ENCODE measurements around the gene MICAL2.

MICAL2 gene

GRCh38 chr11:12182676-12183541 is 72.5 kb downstream of the MICAL2 start:
- Histone ChIP-seq H3K4me3 (ENCODE audit: low read depth in 1 of 5, low read length in 5 of 5) (no peak overlapping the region), H3K27ac (ENCODE audit: low read depth, low read length) (no peak overlapping the region), H3K9ac (ENCODE audit: low read length in 5 of 5) (no peak overlapping the region), H3K36me3 (ENCODE audit: control insufficient read depth in 5 of 5, insufficient read depth in 5 of 5, low read length in 5 of 5) (no peaks in the 10 kb centered on the region), H3K27me3 (ENCODE audit: control insufficient read depth in 5 of 5, insufficient read depth in 4 of 5, low read length in 5 of 5) (no peaks in the 10 kb centered on the region), H3K9me3 (ENCODE audit: control insufficient read depth in 5 of 5, low read length in 5 of 5) (no peaks in the 10 kb centered on the region), H3K4me1 (ENCODE audit: control insufficient read depth in 5 of 5, insufficient read depth in 5 of 5, low read length in 5 of 5) (peaks cover 0 to 16% (median 7%) of the 10 kb centered on the region in 5 donors)

- H3K9me3 ChIP-seq (ENCODE audit: control insufficient read depth in 5 of 5, low read length in 5 of 5): no peaks in the 10 kb centered on the region
- H3K36me3 ChIP-seq (ENCODE audit: control insufficient read depth in 5 of 5, insufficient read depth in 5 of 5, low read length in 5 of 5): peaks cover 0 to 2% (median 0%) of the 10 kb centered on the region in 5 donors
- H3K4me3 ChIP-seq (ENCODE audit: low read depth in 1 of 5, low read length in 5 of 5): no peak overlapping the region
- peaks cover 0 to 16% (median 7%) of the 10 kb centered on the region in 5 donors for H3K4me1 ChIP-seq (ENCODE audit: control insufficient read depth in 5 of 5, insufficient read depth in 5 of 5, low read length in 5 of 5)
- H3K27me3 ChIP-seq (ENCODE audit: control insufficient read depth in 5 of 5, insufficient read depth in 4 of 5, low read length in 5 of 5): no peaks in the 10 kb centered on the region
- no peak overlapping the region for H3K27ac ChIP-seq (ENCODE audit: low read depth, low read length)
- H3K9ac ChIP-seq (ENCODE audit: low read length in 5 of 5): no peak overlapping the region
Observed at GRCh38 chr11:12183827-12184620, 73.6 kb downstream of the MICAL2 start.

- no peak overlapping the region for H3K9ac ChIP-seq (ENCODE audit: low read length in 5 of 5)
- no peak overlapping the region for H3K27ac ChIP-seq (ENCODE audit: low read depth, low read length)
- H3K27me3 ChIP-seq (ENCODE audit: control insufficient read depth in 5 of 5, insufficient read depth in 4 of 5, low read length in 5 of 5): no peaks in the 10 kb centered on the region
- H3K4me1 ChIP-seq (ENCODE audit: control insufficient read depth in 5 of 5, insufficient read depth in 5 of 5, low read length in 5 of 5): peaks cover 0 to 16% (median 7%) of the 10 kb centered on the region in 5 donors
- H3K36me3 ChIP-seq (ENCODE audit: control insufficient read depth in 5 of 5, insufficient read depth in 5 of 5, low read length in 5 of 5): peaks cover 0 to 2% (median 0%) of the 10 kb centered on the region in 5 donors
- no peaks in the 10 kb centered on the region for H3K9me3 ChIP-seq (ENCODE audit: control insufficient read depth in 5 of 5, low read length in 5 of 5)
- H3K4me3 ChIP-seq (ENCODE audit: low read depth in 1 of 5, low read length in 5 of 5): no peak overlapping the region
Observed at GRCh38 chr11:12184699-12185098, 74.3 kb downstream of the MICAL2 start.

GRCh38 chr11:12185106-12185690 is 74.8 kb downstream of the MICAL2 start:
- no peak overlapping the region for H3K4me3 ChIP-seq (ENCODE audit: low read depth in 1 of 5, low read length in 5 of 5)
- no peaks in the 10 kb centered on the region for H3K9me3 ChIP-seq (ENCODE audit: control insufficient read depth in 5 of 5, low read length in 5 of 5)
- no peak overlapping the region for H3K9ac ChIP-seq (ENCODE audit: low read length in 5 of 5)
- H3K4me1 ChIP-seq (ENCODE audit: control insufficient read depth in 5 of 5, insufficient read depth in 5 of 5, low read length in 5 of 5): peaks cover 0 to 16% (median 7%) of the 10 kb centered on the region in 5 donors
- peaks cover 0 to 2% (median 0%) of the 10 kb centered on the region in 5 donors for H3K36me3 ChIP-seq (ENCODE audit: control insufficient read depth in 5 of 5, insufficient read depth in 5 of 5, low read length in 5 of 5)
- H3K27me3 ChIP-seq (ENCODE audit: control insufficient read depth in 5 of 5, insufficient read depth in 4 of 5, low read length in 5 of 5): no peaks in the 10 kb centered on the region
- H3K27ac ChIP-seq (ENCODE audit: low read depth, low read length): no peak overlapping the region

GRCh38 chr11:12185914-12186313 is 75.5 kb downstream of the MICAL2 start:
- H3K4me3 ChIP-seq (ENCODE audit: low read depth in 1 of 5, low read length in 5 of 5): no peak overlapping the region
- H3K27ac ChIP-seq (ENCODE audit: low read depth, low read length): no peak overlapping the region
- no peak overlapping the region for H3K9ac ChIP-seq (ENCODE audit: low read length in 5 of 5)
- peaks cover 0 to 16% (median 7%) of the 10 kb centered on the region in 5 donors for H3K4me1 ChIP-seq (ENCODE audit: control insufficient read depth in 5 of 5, insufficient read depth in 5 of 5, low read length in 5 of 5)
- H3K27me3 ChIP-seq (ENCODE audit: control insufficient read depth in 5 of 5, insufficient read depth in 4 of 5, low read length in 5 of 5): no peaks in the 10 kb centered on the region
- no peaks in the 10 kb centered on the region for H3K9me3 ChIP-seq (ENCODE audit: control insufficient read depth in 5 of 5, low read length in 5 of 5)
- peaks cover 0 to 2% (median 0%) of the 10 kb centered on the region in 5 donors for H3K36me3 ChIP-seq (ENCODE audit: control insufficient read depth in 5 of 5, insufficient read depth in 5 of 5, low read length in 5 of 5)

GRCh38 chr11:12186701-12187100 is 76.3 kb downstream of the MICAL2 start:
- peaks cover 0 to 16% (median 7%) of the 10 kb centered on the region in 5 donors for H3K4me1 ChIP-seq (ENCODE audit: control insufficient read depth in 5 of 5, insufficient read depth in 5 of 5, low read length in 5 of 5)
- peaks cover 0 to 2% (median 0%) of the 10 kb centered on the region in 5 donors for H3K36me3 ChIP-seq (ENCODE audit: control insufficient read depth in 5 of 5, insufficient read depth in 5 of 5, low read length in 5 of 5)
- no peaks in the 10 kb centered on the region for H3K27me3 ChIP-seq (ENCODE audit: control insufficient read depth in 5 of 5, insufficient read depth in 4 of 5, low read length in 5 of 5)
- no peak overlapping the region for H3K27ac ChIP-seq (ENCODE audit: low read depth, low read length)
- no peak overlapping the region for H3K4me3 ChIP-seq (ENCODE audit: low read depth in 1 of 5, low read length in 5 of 5)
- no peak overlapping the region for H3K9ac ChIP-seq (ENCODE audit: low read length in 5 of 5)
- no peaks in the 10 kb centered on the region for H3K9me3 ChIP-seq (ENCODE audit: control insufficient read depth in 5 of 5, low read length in 5 of 5)

- H3K4me3 ChIP-seq (ENCODE audit: low read depth in 1 of 5, low read length in 5 of 5): no peak overlapping the region
- H3K27ac ChIP-seq (ENCODE audit: low read depth, low read length): no peak overlapping the region
- no peaks in the 10 kb centered on the region for H3K27me3 ChIP-seq (ENCODE audit: control insufficient read depth in 5 of 5, insufficient read depth in 4 of 5, low read length in 5 of 5)
- H3K4me1 ChIP-seq (ENCODE audit: control insufficient read depth in 5 of 5, insufficient read depth in 5 of 5, low read length in 5 of 5): peaks cover 0 to 14% (median 5%) of the 10 kb centered on the region in 5 donors
- H3K36me3 ChIP-seq (ENCODE audit: control insufficient read depth in 5 of 5, insufficient read depth in 5 of 5, low read length in 5 of 5): peaks cover 0 to 2% (median 0%) of the 10 kb centered on the region in 5 donors
- no peaks in the 10 kb centered on the region for H3K9me3 ChIP-seq (ENCODE audit: control insufficient read depth in 5 of 5, low read length in 5 of 5)
- no peak overlapping the region for H3K9ac ChIP-seq (ENCODE audit: low read length in 5 of 5)
Observed at GRCh38 chr11:12187399-12187798, 77.0 kb downstream of the MICAL2 start.

- Histone ChIP-seq H3K27ac (ENCODE audit: low read depth, low read length) (no peak overlapping the region), H3K4me1 (ENCODE audit: control insufficient read depth in 5 of 5, insufficient read depth in 5 of 5, low read length in 5 of 5) (peaks cover 0 to under 1% (median 0%) of the 10 kb centered on the region in 5 donors), H3K36me3 (ENCODE audit: control insufficient read depth in 5 of 5, insufficient read depth in 5 of 5, low read length in 5 of 5) (peaks cover 0 to 2% (median 0%) of the 10 kb centered on the region in 5 donors), H3K9me3 (ENCODE audit: control insufficient read depth in 5 of 5, low read length in 5 of 5) (no peaks in the 10 kb centered on the region), H3K9ac (ENCODE audit: low read length in 5 of 5) (no peak overlapping the region), H3K4me3 (ENCODE audit: low read depth in 1 of 5, low read length in 5 of 5) (no peak overlapping the region), H3K27me3 (ENCODE audit: control insufficient read depth in 5 of 5, insufficient read depth in 4 of 5, low read length in 5 of 5) (no peaks in the 10 kb centered on the region)
Observed at GRCh38 chr11:12188548-12189317, 78.3 kb downstream of the MICAL2 start.

GRCh38 chr11:12189543-12190235 is 79.3 kb downstream of the MICAL2 start:
- H3K9me3 ChIP-seq (ENCODE audit: control insufficient read depth in 5 of 5, low read length in 5 of 5): no peaks in the 10 kb centered on the region
- no peak overlapping the region for H3K4me3 ChIP-seq (ENCODE audit: low read depth in 1 of 5, low read length in 5 of 5)
- H3K27ac ChIP-seq (ENCODE audit: low read depth, low read length): no peak overlapping the region
- H3K4me1 ChIP-seq (ENCODE audit: control insufficient read depth in 5 of 5, insufficient read depth in 5 of 5, low read length in 5 of 5): no peaks in the 10 kb centered on the region
- no peaks in the 10 kb centered on the region for H3K27me3 ChIP-seq (ENCODE audit: control insufficient read depth in 5 of 5, insufficient read depth in 4 of 5, low read length in 5 of 5)
- H3K9ac ChIP-seq (ENCODE audit: low read length in 5 of 5): no peak overlapping the region
- H3K36me3 ChIP-seq (ENCODE audit: control insufficient read depth in 5 of 5, insufficient read depth in 5 of 5, low read length in 5 of 5): peaks cover 0 to 2% (median 0%) of the 10 kb centered on the region in 5 donors

Data from subcutaneous abdominal adipose tissue (tissue), 5 donors.